ENCODE measurements around the gene PEX3.
"Not testable (repeated sequence)": the region's sequence is repeated elsewhere in the genome, so short reads cannot be mapped to it uniquely, and the experiment has no call there.

DNA sequence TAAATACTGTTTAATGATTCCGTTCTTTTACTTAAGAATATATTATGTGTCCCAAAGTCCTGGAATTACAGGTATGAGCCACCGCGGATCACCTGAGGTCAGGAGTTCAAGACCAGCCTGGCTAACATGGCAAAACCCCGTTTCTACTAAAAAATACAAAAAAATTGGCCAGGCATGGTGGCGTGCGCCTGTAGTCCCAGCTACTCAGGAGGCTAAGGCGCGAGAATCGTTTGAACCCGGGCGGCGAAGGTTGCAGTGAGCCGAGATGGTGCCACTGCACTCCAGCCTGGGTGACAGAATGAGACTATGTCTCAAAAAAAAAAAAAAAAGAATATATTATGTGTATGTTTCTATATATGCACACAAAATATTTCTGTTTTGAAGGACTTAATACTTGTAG is 59.7 kb downstream of the PEX3 start:
- TF ChIP-seq, protein P1, sequence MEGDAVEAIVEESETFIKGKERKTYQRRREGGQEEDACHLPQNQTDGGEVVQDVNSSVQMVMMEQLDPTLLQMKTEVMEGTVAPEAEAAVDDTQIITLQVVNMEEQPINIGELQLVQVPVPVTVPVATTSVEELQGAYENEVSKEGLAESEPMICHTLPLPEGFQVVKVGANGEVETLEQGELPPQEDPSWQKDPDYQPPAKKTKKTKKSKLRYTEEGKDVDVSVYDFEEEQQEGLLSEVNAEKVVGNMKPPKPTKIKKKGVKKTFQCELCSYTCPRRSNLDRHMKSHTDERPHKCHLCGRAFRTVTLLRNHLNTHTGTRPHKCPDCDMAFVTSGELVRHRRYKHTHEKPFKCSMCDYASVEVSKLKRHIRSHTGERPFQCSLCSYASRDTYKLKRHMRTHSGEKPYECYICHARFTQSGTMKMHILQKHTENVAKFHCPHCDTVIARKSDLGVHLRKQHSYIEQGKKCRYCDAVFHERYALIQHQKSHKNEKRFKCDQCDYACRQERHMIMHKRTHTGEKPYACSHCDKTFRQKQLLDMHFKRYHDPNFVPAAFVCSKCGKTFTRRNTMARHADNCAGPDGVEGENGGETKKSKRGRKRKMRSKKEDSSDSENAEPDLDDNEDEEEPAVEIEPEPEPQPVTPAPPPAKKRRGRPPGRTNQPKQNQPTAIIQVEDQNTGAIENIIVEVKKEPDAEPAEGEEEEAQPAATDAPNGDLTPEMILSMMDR (IDR thresholded peaks at IDR 0.05), result not testable (repeated sequence)
- not testable (repeated sequence) for TF ChIP-seq CREM (CRISPR knock-in tag; IDR thresholded peaks at IDR 0.05); TP53 (CRISPR knock-in tag; IDR thresholded peaks at IDR 0.05); ZNF263 (CRISPR knock-in tag; IDR thresholded peaks at IDR 0.05; ENCODE audit: low read depth); FOXK1 (CRISPR knock-in tag; IDR thresholded peaks at IDR 0.05); SP1 (CRISPR knock-in tag; conservative IDR thresholded peaks at IDR 0.05); KAT7 (CRISPR knock-in tag; IDR thresholded peaks at IDR 0.05; ENCODE audit: borderline replicate concordance); FOXP1 (CRISPR knock-in tag; IDR thresholded peaks at IDR 0.05; ENCODE audit: borderline replicate concordance); ZBTB21 (CRISPR knock-in tag; IDR thresholded peaks at IDR 0.05; ENCODE audit: borderline replicate concordance); ZNF317 (CRISPR knock-in tag; IDR thresholded peaks at IDR 0.05; ENCODE audit: borderline replicate concordance, low read depth)
- TF ChIP-seq, protein P2, sequence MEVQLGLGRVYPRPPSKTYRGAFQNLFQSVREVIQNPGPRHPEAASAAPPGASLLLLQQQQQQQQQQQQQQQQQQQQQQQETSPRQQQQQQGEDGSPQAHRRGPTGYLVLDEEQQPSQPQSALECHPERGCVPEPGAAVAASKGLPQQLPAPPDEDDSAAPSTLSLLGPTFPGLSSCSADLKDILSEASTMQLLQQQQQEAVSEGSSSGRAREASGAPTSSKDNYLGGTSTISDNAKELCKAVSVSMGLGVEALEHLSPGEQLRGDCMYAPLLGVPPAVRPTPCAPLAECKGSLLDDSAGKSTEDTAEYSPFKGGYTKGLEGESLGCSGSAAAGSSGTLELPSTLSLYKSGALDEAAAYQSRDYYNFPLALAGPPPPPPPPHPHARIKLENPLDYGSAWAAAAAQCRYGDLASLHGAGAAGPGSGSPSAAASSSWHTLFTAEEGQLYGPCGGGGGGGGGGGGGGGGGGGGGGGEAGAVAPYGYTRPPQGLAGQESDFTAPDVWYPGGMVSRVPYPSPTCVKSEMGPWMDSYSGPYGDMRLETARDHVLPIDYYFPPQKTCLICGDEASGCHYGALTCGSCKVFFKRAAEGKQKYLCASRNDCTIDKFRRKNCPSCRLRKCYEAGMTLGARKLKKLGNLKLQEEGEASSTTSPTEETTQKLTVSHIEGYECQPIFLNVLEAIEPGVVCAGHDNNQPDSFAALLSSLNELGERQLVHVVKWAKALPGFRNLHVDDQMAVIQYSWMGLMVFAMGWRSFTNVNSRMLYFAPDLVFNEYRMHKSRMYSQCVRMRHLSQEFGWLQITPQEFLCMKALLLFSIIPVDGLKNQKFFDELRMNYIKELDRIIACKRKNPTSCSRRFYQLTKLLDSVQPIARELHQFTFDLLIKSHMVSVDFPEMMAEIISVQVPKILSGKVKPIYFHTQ (CRISPR knock-in tag; IDR thresholded peaks at IDR 0.05), result not testable (repeated sequence)
- TF ChIP-seq, protein P3, sequence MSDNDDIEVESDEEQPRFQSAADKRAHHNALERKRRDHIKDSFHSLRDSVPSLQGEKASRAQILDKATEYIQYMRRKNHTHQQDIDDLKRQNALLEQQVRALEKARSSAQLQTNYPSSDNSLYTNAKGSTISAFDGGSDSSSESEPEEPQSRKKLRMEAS (CRISPR knock-in tag; IDR thresholded peaks at IDR 0.05), result not testable (repeated sequence)

Data from WTC11 (cell line).